Body of pancreas (tissue), 4 donors: Measurements from ENCODE around the gene TCP11X1.
"Not testable (repeated sequence)": the region's sequence is repeated elsewhere in the genome, so short reads cannot be mapped to it uniquely, and the experiment has no call there.

ENCODE experiments used
- POLR2A ChIP-seq, 3 donors: fragments of 450-650 bp; IDR thresholded peaks; one replicate each; pipeline ENCODE4 v1.6.1; 2016; ENCODE audit warnings: antibody characterized with exemption in 3 of 3, mild to moderate bottlenecking in 2 of 3
- TF ChIP-seq, protein P1 (sequence below), 7 experiments: fragments of 450-650 bp in 4 of 7; fragments of 200-600 bp in 3 of 7; sonication (generic) in 3 of 7; IDR thresholded peaks; one replicate each; pipeline ENCODE4 v1.5.1; 2016 to 2019; ENCODE audit warnings: antibody characterized with exemption in 7 of 7

DNA sequence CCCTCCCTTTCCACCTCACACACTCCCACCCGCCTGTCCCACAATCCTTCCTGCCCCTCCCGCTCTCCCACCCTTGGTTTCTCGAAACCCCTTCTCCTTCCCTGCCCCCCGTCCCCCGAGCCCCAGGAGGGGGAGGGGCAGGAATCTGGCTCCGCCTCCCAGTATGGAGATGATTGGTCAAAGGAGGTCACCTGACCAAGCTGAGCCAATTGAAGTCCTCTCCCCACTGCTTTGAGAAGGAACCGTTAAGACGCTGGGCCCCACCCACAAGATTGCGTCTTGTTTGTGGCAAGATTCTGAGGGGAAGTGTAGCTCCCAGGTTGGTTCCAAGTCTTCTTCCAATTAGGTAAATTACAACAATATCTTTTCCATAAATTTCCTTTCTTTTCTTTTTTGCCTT, 31.8 kb downstream of the TCP11X1 start, which contains the start of gene NXF2:
- TF ChIP-seq, protein P1, sequence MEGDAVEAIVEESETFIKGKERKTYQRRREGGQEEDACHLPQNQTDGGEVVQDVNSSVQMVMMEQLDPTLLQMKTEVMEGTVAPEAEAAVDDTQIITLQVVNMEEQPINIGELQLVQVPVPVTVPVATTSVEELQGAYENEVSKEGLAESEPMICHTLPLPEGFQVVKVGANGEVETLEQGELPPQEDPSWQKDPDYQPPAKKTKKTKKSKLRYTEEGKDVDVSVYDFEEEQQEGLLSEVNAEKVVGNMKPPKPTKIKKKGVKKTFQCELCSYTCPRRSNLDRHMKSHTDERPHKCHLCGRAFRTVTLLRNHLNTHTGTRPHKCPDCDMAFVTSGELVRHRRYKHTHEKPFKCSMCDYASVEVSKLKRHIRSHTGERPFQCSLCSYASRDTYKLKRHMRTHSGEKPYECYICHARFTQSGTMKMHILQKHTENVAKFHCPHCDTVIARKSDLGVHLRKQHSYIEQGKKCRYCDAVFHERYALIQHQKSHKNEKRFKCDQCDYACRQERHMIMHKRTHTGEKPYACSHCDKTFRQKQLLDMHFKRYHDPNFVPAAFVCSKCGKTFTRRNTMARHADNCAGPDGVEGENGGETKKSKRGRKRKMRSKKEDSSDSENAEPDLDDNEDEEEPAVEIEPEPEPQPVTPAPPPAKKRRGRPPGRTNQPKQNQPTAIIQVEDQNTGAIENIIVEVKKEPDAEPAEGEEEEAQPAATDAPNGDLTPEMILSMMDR (IDR thresholded peaks at IDR 0.05): not testable (repeated sequence)
- not testable (repeated sequence) for TF ChIP-seq POLR2A (IDR thresholded peaks at IDR 0.05)
